HepG2 (cell line): Measurements from ENCODE around the gene SWSAP1. TPM values are rescaled to one million over a fixed set of nuclear protein-coding genes. Genes with fewer than 3 reads are reported as not detected.
A peak's percentile ranks its signal among the peaks of the same experiment; 100 is the strongest.

Source experiments
- ATAC-seq: fragments of 200-7000 bp; cut with Tn5 transposase; 3 replicates; pipeline ENCODE4 v1.9.1; 2020; ENCODE audit warnings: mild to moderate bottlenecking, moderate library complexity
- Bru-seq: library from RNA; stranded (reverse); fragments of 400-500 nt; gene quantifications from one replicate; lab custom pipeline; 2021; lab: Mats Ljungman, UMichigan
- BruChase-seq, 2 experiments: library from RNA; stranded (reverse); fragments of 400-500 nt; gene quantifications; one replicate each; lab custom pipeline; 2021; lab: Mats Ljungman, UMichigan
- BruUV-seq: library from RNA; stranded (reverse); fragments of 400-500 nt; replicated peaks from 2 replicates; lab custom pipeline; 2021; lab: Mats Ljungman, UMichigan
- CTCF ChIA-PET: fragments of 300-600 bp; formaldehyde crosslinking; extraction: SDS; loops from one replicate; lab custom pipeline; 2021; ENCODE audit warnings: low total read pairs, inconsistent platforms, low intra/inter-chr PET ratio; lab: Yijun Ruan, JAX
- POLR2A ChIA-PET: fragments of 350-600 bp; sonication (Branson Sonifier 250); formaldehyde crosslinking; loops from one replicate; lab custom pipeline; 2020; ENCODE audit warnings: antibody characterized with exemption, inconsistent platforms; lab: Yijun Ruan, JAX
- DNase-seq: peaks from one replicate; pipeline ENCODE4 v3.0.0-alpha.2; 2015; ENCODE audit warnings: low spot score
- FAIRE-seq: peaks from 3 replicates; lab custom pipeline; 2011; peaks lifted over from hg19 to GRCh38; lab: Jason Lieb, UNC
- H2AFZ ChIP-seq: one replicate; pipeline ENCODE4 v1.6.1; 2011; ENCODE audit warnings: low read length, inconsistent platforms
- H3K27ac ChIP-seq: fragments of 300-600 bp; 3 replicates; pipeline ENCODE4 v1.8.0; 2011; ENCODE audit warnings: mixed run types, mild to moderate bottlenecking, mixed read lengths, low read length, inconsistent platforms; ENCODE audit not compliant: insufficient read depth; ENCODE audit errors: extremely low read length
- H3K27me3 ChIP-seq, 2 experiments: fragments of 200-600 bp in 1 of 2; 2 replicates in 1 of 2; 3 replicates in 1 of 2; pipeline versions ENCODE4 v1.6.0 to v1.8.0; 2011; ENCODE audit warnings: low read length in 2 of 2, mild to moderate bottlenecking in 2 of 2, moderate library complexity in 2 of 2, inconsistent platforms in 1 of 2; ENCODE audit not compliant: insufficient read depth in 2 of 2, control insufficient read depth in 1 of 2
- H3K36me3 ChIP-seq, 2 experiments: fragments of 200-600 bp in 1 of 2; replicated peaks in 1 of 2; 2 replicates in 1 of 2; 3 replicates in 1 of 2; pipeline versions ENCODE4 v1.5.1 to v1.8.0; 2011; ENCODE audit warnings: low read length in 2 of 2, inconsistent platforms in 1 of 2; ENCODE audit not compliant: insufficient read depth in 2 of 2, control insufficient read depth in 1 of 2
- H3K4me1 ChIP-seq: 2 replicates; pipeline ENCODE4 v1.5.1; 2012; ENCODE audit warnings: low read length, inconsistent platforms; ENCODE audit not compliant: insufficient read depth
- H3K4me2 ChIP-seq: 2 replicates; pipeline ENCODE4 v1.6.0; 2011; ENCODE audit warnings: low read depth, low read length, inconsistent platforms
- H3K4me3 ChIP-seq, 3 experiments: fragments of 200-600 bp in 1 of 3; sonication (generic), shearing (Covaris generic) in 1 of 3; replicated peaks in 1 of 3; 2 replicates each; pipeline ENCODE4 v1.5.1; 2011 to 2016; ENCODE audit warnings: low read length in 3 of 3, inconsistent platforms in 2 of 3, low read depth in 2 of 3, mild to moderate bottlenecking in 2 of 3, control low read depth in 1 of 3, mixed read lengths in 1 of 3; ENCODE audit not compliant: insufficient read depth in 1 of 3
- H3K79me2 ChIP-seq: one replicate; pipeline ENCODE4 v1.6.1; 2011; ENCODE audit warnings: low read length, inconsistent platforms; ENCODE audit not compliant: insufficient read depth
- H3K9ac ChIP-seq: 2 replicates; pipeline ENCODE4 v1.6.0; 2011; ENCODE audit warnings: mild to moderate bottlenecking, low read depth, low read length, inconsistent platforms; ENCODE audit not compliant: insufficient read depth
- H3K9me3 ChIP-seq: 2 replicates; pipeline ENCODE4 v1.5.1; 2012; ENCODE audit warnings: mild to moderate bottlenecking, low read length
- H4K20me1 ChIP-seq: 2 replicates; pipeline ENCODE4 v1.6.0; 2011; ENCODE audit warnings: inconsistent platforms, mild to moderate bottlenecking, low read length, moderate library complexity; ENCODE audit not compliant: insufficient read depth
- GRHL1 ChIP-seq: sonication (generic); formaldehyde crosslinking; conservative IDR thresholded peaks from 2 replicates; pipeline ENCODE4 v1.8.0; 2022; ENCODE audit warnings: missing genetic modification reagents
- SALL1 ChIP-seq: sonication (generic); formaldehyde crosslinking; IDR thresholded peaks from 2 replicates; pipeline ENCODE4 v1.8.0; 2022; ENCODE audit warnings: mild to moderate bottlenecking, missing genetic modification reagents
- TIGD3 ChIP-seq: sonication (generic); formaldehyde crosslinking; IDR thresholded peaks from 2 replicates; pipeline ENCODE4 v1.5.1; 2020; ENCODE audit warnings: mild to moderate bottlenecking, missing genetic modification reagents, borderline replicate concordance
- YEATS2 ChIP-seq: sonication (generic); formaldehyde crosslinking; IDR thresholded peaks from 2 replicates; pipeline ENCODE4 v1.4.0; 2020; ENCODE audit warnings: missing genetic modification reagents, borderline replicate concordance
- ZFP36 ChIP-seq: fragments of 150-350 bp; IDR thresholded peaks from 2 replicates; pipeline ENCODE4 v1.6.1; 2018; ENCODE audit warnings: borderline replicate concordance, low read length, low read depth; ENCODE audit not compliant: partially characterized antibody
- ZNF788 ChIP-seq: sonication (generic); formaldehyde crosslinking; IDR thresholded peaks from 2 replicates; pipeline ENCODE4 v1.5.0; 2020; ENCODE audit warnings: mild to moderate bottlenecking, missing genetic modification reagents, borderline replicate concordance
- WGBS: methylation state at CpG from one replicate; pipeline ENCODE4 v1.1.6; 2017; ENCODE audit warnings: low lambda C conversion rate; 5-methylcytosine and 5-hydroxymethylcytosine counted together
- in situ Hi-C: cut with HindIII; loops from 2 replicates; pipeline ENCODE4 v1.10.0; 2017; ENCODE audit warnings: low pct_unique_long_range_greater_than_20kb; ENCODE audit not compliant: extremely low pct_ligation_motif_present
- intact Hi-C: fragments of 100-400 bp; cut with micrococcal nuclease; formaldehyde crosslinking; loops from one replicate; pipeline ENCODE4 v1.10.0; 2022; ENCODE audit not compliant: unreplicated experiment
- long read RNA-seq, 2 experiments: library from RNA in 1 of 2; library from polyadenylated mRNA in 1 of 2; stranded (forward) in 1 of 2; unstranded in 1 of 2; transcript quantifications; one replicate each; pipeline ENCODE4 v2.0.0, GENCODE V29; 2019 to 2022
- polyA minus RNA-seq, 3 experiments: library from RNA; depleted of rRNA, polyadenylated mRNA; stranded (reverse); fragments of >200 nt; gene quantifications; 2 replicates each; pipeline ENCODE4 v1.2.3, GENCODE V29; 2011; ENCODE audit warnings: low replicate concordance in 1 of 3
- polyA plus RNA-seq, 8 experiments: library from polyadenylated mRNA; depleted of rRNA in 3 of 8; stranded (reverse) in 7 of 8; unstranded in 1 of 8; fragments of >200 nt; fragmentation: Illumina TruSeq in 4 of 8; extraction: Trizol in 4 of 8; gene quantifications; 2 replicates each; pipeline versions ENCODE4 v1.2.1 to v1.2.3, GENCODE V29; 2011 to 2016; ENCODE audit warnings: low read depth in 4 of 8, missing spikeins in 1 of 8, mixed read lengths in 1 of 8; ENCODE audit not compliant: insufficient read depth in 1 of 8
- total RNA-seq, 5 experiments: library from RNA; depleted of rRNA; stranded (reverse); fragments of >200 nt; fragmentation: Illumina TruSeq; extraction: Trizol; gene quantifications; 2 replicates each; pipeline ENCODE4 v1.2.3, GENCODE V29; 2016; ENCODE audit warnings: low read depth in 1 of 5
- TF ChIP-seq, protein P1 (sequence below): sonication (generic); formaldehyde crosslinking; IDR thresholded peaks from 2 replicates; pipeline ENCODE4 v1.5.1; 2020; ENCODE audit warnings: missing genetic modification reagents, mild to moderate bottlenecking, borderline replicate concordance
- TF ChIP-seq, protein P2 (sequence below): sonication (generic); formaldehyde crosslinking; IDR thresholded peaks from 2 replicates; pipeline ENCODE4 v1.4.0; 2020; ENCODE audit warnings: low read depth, mild to moderate bottlenecking, missing genetic modification reagents

The SWSAP1 gene
- total RNA-seq (2016; rRNA removed; fragmentation: Illumina TruSeq; extraction: Trizol) = 3.1 and 3.3 TPM in 2 replicates
- 0.81 and 1.5 TPM in 2 replicates for total RNA-seq (2016; cell fraction: cytosol; rRNA removed; fragmentation: Illumina TruSeq; extraction: Trizol; ENCODE audit: low read depth)
- total RNA-seq (2016; cell fraction: insoluble cytoplasmic fraction; rRNA removed; fragmentation: Illumina TruSeq; extraction: Trizol) = 3.1 and 3.4 TPM in 2 replicates
- 1.9 and 2.2 TPM in 2 replicates for total RNA-seq (2016; cell fraction: membrane; rRNA removed; fragmentation: Illumina TruSeq; extraction: Trizol)
- total RNA-seq (2016; cell fraction: nucleus; rRNA removed; fragmentation: Illumina TruSeq; extraction: Trizol) = 1.3 and 2.3 TPM in 2 replicates
- 2.7 and 3.9 TPM in 2 replicates for polyA plus RNA-seq (2011; rRNA removed)
- polyA plus RNA-seq (2011; cell fraction: cytosol; rRNA removed) = 2.3 and 3.3 TPM in 2 replicates
- polyA plus RNA-seq (2011; cell fraction: nucleus; rRNA removed) = 4.9 and 5.4 TPM in 2 replicates
- 1.5 and 1.6 TPM in 2 replicates for polyA plus RNA-seq (2012)
- polyA plus RNA-seq (2016; cell fraction: cytosol; fragmentation: Illumina TruSeq; extraction: Trizol; ENCODE audit: low read depth) = 0.61 and 0.65 TPM in 2 replicates
- 3.9 and 4.4 TPM in 2 replicates for polyA plus RNA-seq (2016; cell fraction: insoluble cytoplasmic fraction; fragmentation: Illumina TruSeq; extraction: Trizol; ENCODE audit: low read depth)
- 1.2 and 1.6 TPM in 2 replicates for polyA plus RNA-seq (2016; cell fraction: membrane; fragmentation: Illumina TruSeq; extraction: Trizol; ENCODE audit: low read depth)
- 2.9 and 3.2 TPM in 2 replicates for polyA plus RNA-seq (2016; cell fraction: nucleus; fragmentation: Illumina TruSeq; extraction: Trizol; ENCODE audit: insufficient read depth, low read depth)
- 1.3 and 2.7 TPM in 2 replicates for polyA minus RNA-seq (2011; rRNA and poly(A)+ RNA removed; ENCODE audit: low replicate concordance)
- polyA minus RNA-seq (2011; cell fraction: cytosol; rRNA and poly(A)+ RNA removed) = 0.79 and 0.97 TPM in 2 replicates
- 1.8 and 2.7 TPM in 2 replicates for polyA minus RNA-seq (2011; cell fraction: nucleus; rRNA and poly(A)+ RNA removed)
- Bru-seq, nascent RNA = percentile 63 among the genes with signal in this experiment
- BruChase-seq, experiment 1, labeled RNA remaining after a 6-hour chase = percentile 59 among the genes with signal in this experiment
- percentile 64 among the genes with signal in this experiment for BruChase-seq, experiment 2, labeled RNA remaining after a 2-hour chase
- long read RNA-seq, experiment 1, transcript SWSAP1-201 (2 exons, 1,684 nt) = major isoform, 11 of 13 reads
- long read RNA-seq, experiment 1, partial matches to known transcripts = 0 of 13 reads
- long read RNA-seq, experiment 1, other reads (novel, unspliced or antisense) = 2 of 13 reads
- long read RNA-seq, experiment 2, transcript SWSAP1-201 (2 exons, 1,684 nt) = major isoform, 9 of 13 reads
- long read RNA-seq, experiment 2, partial matches to known transcripts = 0 of 13 reads
- long read RNA-seq, experiment 2, other reads (novel, unspliced or antisense) = 4 of 13 reads

DNA sequence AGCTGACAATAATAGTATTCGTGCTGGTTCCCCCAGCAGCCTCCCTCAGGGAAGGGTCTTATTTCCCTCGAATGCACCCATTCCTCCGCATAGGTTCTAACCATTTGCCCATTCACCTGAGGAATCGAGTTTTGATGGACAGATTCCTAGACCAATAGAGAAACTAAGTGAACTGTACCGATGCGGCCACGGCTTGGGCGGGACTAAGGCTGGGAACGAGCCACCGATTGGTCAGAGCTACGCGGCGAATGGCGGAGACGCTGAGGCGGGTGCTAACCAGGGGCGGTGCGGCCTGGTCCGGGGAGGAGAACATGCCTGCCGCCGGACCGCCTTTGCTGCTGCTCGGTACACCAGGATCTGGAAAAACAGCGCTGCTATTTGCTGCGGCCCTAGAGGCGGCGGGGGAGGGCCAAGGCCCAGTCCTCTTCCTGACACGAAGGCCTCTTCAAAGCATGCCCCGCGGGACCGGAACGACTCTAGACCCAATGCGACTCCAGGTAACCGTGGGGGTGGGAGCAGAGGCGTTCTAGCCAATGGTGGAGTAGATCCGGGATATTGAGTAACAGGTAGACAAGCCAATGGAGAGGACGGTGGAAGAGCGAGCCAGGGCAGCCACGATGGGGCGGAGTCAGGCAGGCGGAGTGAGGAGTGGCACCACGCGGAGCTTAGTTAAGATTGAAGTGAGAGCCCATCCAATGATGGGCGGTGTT lies at the start of gene SWSAP1:
Gene SWSAP1, plus strand, starts transcription at position 234 of the 710 bp plus-strand sequence. Its CDS starts 15 bp downstream, at position 249.
- ATAC-seq (peak; percentile 94), FAIRE-seq (peak; percentile 99), DNase-seq (peak; percentile 99)
- Histone ChIP-seq H2AFZ (no peak within 1 kb of the TSS), H3K9ac (peak within 1 kb of the TSS; percentile 86), H3K27ac (peak within 1 kb of the TSS; percentile 95), H3K4me3 (peak within 1 kb of the TSS; percentile 69 to 80 (median 75)), H3K4me1 (peaks cover 35% of the 10 kb centered on the region), H3K79me2 (peaks cover 12% of the 10 kb centered on the region), H3K4me2 (peak within 1 kb of the TSS; percentile 94), H3K9me3 (no peaks in the 10 kb centered on the region), H4K20me1 (no peaks in the 10 kb centered on the region), H3K36me3 (0 out of 5 replicates have a peak, but pooled peaks cover 1 to 6% of the 10 kb centered on the region in 2 experiments), H3K27me3 (no peaks in the 10 kb centered on the region; a peak in 1 of 5 replicates)
- under 1% methylated on average over 30 of the region's 44 CpGs for WGBS
- ChIA-PET CTCF (no interaction called here), POLR2A (interaction anchor here (0.6 to 3.3 kb wide), 52 partner anchors 9 to 539 kb away, joined by 3 to 68 read pairs (median 4); partner anchors contain the start of genes CCDC159, ECSIT, ELOF1 and EPOR)
- intact Hi-C loops (loop anchor here (1.0 kb wide), 1 partner anchor 30 kb away; no protein-coding TSS in a partner anchor), in situ Hi-C loops (no loop called here)
- BruUV-seq = TSS peak; percentile 97
- TF ChIP-seq SALL1 (peak; percentile 86), ZFP36 (no peak), ZNF788 (CRISPR knock-in tag) (no peak; the same call in 1 of the 2 replicates), YEATS2 (CRISPR knock-in tag) (peak; percentile 77), TIGD3 (CRISPR knock-in tag) (no peak), GRHL1 (no peak)
- TF ChIP-seq, protein P1, sequence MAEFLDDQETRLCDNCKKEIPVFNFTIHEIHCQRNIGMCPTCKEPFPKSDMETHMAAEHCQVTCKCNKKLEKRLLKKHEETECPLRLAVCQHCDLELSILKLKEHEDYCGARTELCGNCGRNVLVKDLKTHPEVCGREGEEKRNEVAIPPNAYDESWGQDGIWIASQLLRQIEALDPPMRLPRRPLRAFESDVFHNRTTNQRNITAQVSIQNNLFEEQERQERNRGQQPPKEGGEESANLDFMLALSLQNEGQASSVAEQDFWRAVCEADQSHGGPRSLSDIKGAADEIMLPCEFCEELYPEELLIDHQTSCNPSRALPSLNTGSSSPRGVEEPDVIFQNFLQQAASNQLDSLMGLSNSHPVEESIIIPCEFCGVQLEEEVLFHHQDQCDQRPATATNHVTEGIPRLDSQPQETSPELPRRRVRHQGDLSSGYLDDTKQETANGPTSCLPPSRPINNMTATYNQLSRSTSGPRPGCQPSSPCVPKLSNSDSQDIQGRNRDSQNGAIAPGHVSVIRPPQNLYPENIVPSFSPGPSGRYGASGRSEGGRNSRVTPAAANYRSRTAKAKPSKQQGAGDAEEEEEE = peak; percentile 82; the same call in 1 of the 2 replicates
- TF ChIP-seq, protein P2, sequence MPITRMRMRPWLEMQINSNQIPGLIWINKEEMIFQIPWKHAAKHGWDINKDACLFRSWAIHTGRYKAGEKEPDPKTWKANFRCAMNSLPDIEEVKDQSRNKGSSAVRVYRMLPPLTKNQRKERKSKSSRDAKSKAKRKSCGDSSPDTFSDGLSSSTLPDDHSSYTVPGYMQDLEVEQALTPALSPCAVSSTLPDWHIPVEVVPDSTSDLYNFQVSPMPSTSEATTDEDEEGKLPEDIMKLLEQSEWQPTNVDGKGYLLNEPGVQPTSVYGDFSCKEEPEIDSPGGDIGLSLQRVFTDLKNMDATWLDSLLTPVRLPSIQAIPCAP = no peak
